Transverse colon (tissue), 3 donors: ENCODE results near the gene ITPKB.

Experiments used
- CTCF ChIP-seq, 5 experiments: fragments of 200-600 bp in 3 of 5; fragments of 450-650 bp in 2 of 5; sonication (generic) in 3 of 5; IDR thresholded peaks; 1 replicate in 2 of 5; 2 replicates in 3 of 5; pipeline ENCODE4 v1.5.1; 2016 to 2017; ENCODE audit warnings: antibody characterized with exemption in 5 of 5, inconsistent platforms in 3 of 5, mild to moderate bottlenecking in 2 of 5, moderate library complexity in 1 of 5
- POLR2A ChIP-seq: fragments of 450-650 bp; IDR thresholded peaks from one replicate; pipeline ENCODE4 v1.6.1; 2016; ENCODE audit warnings: antibody characterized with exemption, mild to moderate bottlenecking, moderate library complexity

GRCh38 chr1:226668173-226668560 is 70.9 kb downstream of the ITPKB start:
- TF ChIP-seq CTCF (IDR thresholded peaks at IDR 0.05) (no peak), POLR2A (no peak)
